Measurements from ENCODE around the gene PCDHGA1.
"Not testable (repeated sequence)": the region's sequence is repeated elsewhere in the genome, so short reads cannot be mapped to it uniquely, and the experiment has no call there.

Gene PCDHGA1

GRCh38 chr5:141417494-141418172, 87.3 kb downstream of the PCDHGA1 start, which contains the start of gene PCDHGB7:
Gene PCDHGB7, plus strand, starts transcription at chr5:141417677. Its CDS starts 183 bp downstream, at chr5:141417860.
- H3K4me1 ChIP-seq; H3K27me3 ChIP-seq; H3K9me3 ChIP-seq; H3K4me3 ChIP-seq (ENCODE audit: low read depth, low read length); H3K36me3 ChIP-seq: not testable (repeated sequence)
- peak; percentile 78 for TF ChIP-seq CTCF (IDR thresholded peaks at IDR 0.05; ENCODE audit: low read depth, low read length)
- peak; percentile 83 for DNase-seq

- no peak for DNase-seq
- H3K4me3 ChIP-seq (ENCODE audit: low read depth, low read length): no peak overlapping the region
- H3K9me3 ChIP-seq: no peaks in the 10 kb centered on the region; the same call in 1 of the 2 replicates
- no peaks in the 10 kb centered on the region for H3K27me3 ChIP-seq
- no peaks in the 10 kb centered on the region for H3K4me1 ChIP-seq
- H3K36me3 ChIP-seq: peaks cover 8% of the 10 kb centered on the region; the same call in 1 of the 2 replicates
- no peak for TF ChIP-seq CTCF (IDR thresholded peaks at IDR 0.05; ENCODE audit: low read depth, low read length)
These were observed 89.0 kb downstream of the PCDHGA1 start for GRCh38 chr5:141419074-141419880.

GRCh38 chr5:141420855-141421488, 90.7 kb downstream of the PCDHGA1 start, which contains the start of gene PCDHGA11:
Gene PCDHGA11, plus strand, starts transcription at chr5:141421051. Its CDS starts 177 bp downstream, at chr5:141421228.
- Histone ChIP-seq H3K9me3 (no peaks in the 10 kb centered on the region; the same call in 1 of the 2 replicates), H3K4me3 (ENCODE audit: low read depth, low read length) (no peak within 1 kb of the TSS), H3K4me1 (no peaks in the 10 kb centered on the region), H3K36me3 (peaks cover 8% of the 10 kb centered on the region; the same call in 1 of the 2 replicates), H3K27me3 (no peaks in the 10 kb centered on the region)
- peak; percentile 47 for TF ChIP-seq CTCF (IDR thresholded peaks at IDR 0.05; ENCODE audit: low read depth, low read length)
- peak; percentile 51 for DNase-seq

- no peak for DNase-seq
- H3K27me3 ChIP-seq: no peaks in the 10 kb centered on the region
- peaks cover 8% of the 10 kb centered on the region; the same call in 1 of the 2 replicates for H3K36me3 ChIP-seq
- no peaks in the 10 kb centered on the region for H3K4me1 ChIP-seq
- no peaks in the 10 kb centered on the region; the same call in 1 of the 2 replicates for H3K9me3 ChIP-seq
- no peak overlapping the region for H3K4me3 ChIP-seq (ENCODE audit: low read depth, low read length)
- no peak for TF ChIP-seq CTCF (IDR thresholded peaks at IDR 0.05; ENCODE audit: low read depth, low read length)
These were observed 91.2 kb downstream of the PCDHGA1 start for GRCh38 chr5:141421489-141421855.

- Histone ChIP-seq H3K4me3 (ENCODE audit: low read depth, low read length) (no peak overlapping the region), H3K4me1 (no peaks in the 10 kb centered on the region), H3K36me3 (peaks cover 13% of the 10 kb centered on the region; the same call in 1 of the 2 replicates), H3K9me3 (peaks cover 5% of the 10 kb centered on the region; the same call in 1 of the 2 replicates), H3K27me3 (no peaks in the 10 kb centered on the region)
- TF ChIP-seq CTCF (IDR thresholded peaks at IDR 0.05; ENCODE audit: low read depth, low read length): no peak
- no peak for DNase-seq
These were observed 92.5 kb downstream of the PCDHGA1 start for GRCh38 chr5:141422742-141423291.
